Measurements from ENCODE around the gene PPP1R2B.
"Not testable (repeated sequence)": the region's sequence is repeated elsewhere in the genome, so short reads cannot be mapped to it uniquely, and the experiment has no call there.

Gene PPP1R2B

DNA sequence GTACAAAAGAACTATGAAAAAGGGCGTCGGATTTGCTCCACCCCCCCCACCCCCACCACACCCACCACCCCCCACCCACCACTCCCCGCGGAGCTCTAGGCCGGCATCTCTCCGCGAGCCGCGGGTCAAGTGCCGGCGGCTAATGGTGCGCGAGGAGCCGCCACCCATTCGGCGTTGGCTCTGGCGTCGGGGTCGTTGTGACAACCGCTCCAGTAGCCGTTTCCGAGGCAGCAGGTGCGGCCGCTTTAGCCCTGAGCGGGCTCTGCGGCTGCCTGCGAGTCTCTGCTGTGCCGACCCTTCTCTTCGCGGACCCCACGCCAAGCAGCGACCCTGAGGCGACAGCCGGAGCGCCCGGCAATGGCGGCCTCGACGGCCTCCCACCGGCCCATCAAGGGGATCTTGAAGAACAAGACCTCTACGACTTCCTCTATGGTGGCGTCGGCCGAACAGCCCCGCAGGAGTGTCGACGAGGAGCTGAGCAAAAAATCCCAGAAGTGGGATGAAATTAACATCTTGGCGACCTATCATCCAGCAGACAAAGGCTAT lies at the start of gene PPP1R2B:
Gene PPP1R2B, plus strand, starts transcription at position 90 of the 546 bp plus-strand sequence. Its CDS starts 268 bp downstream, at position 358.
- no peak for DNase-seq

DNA sequence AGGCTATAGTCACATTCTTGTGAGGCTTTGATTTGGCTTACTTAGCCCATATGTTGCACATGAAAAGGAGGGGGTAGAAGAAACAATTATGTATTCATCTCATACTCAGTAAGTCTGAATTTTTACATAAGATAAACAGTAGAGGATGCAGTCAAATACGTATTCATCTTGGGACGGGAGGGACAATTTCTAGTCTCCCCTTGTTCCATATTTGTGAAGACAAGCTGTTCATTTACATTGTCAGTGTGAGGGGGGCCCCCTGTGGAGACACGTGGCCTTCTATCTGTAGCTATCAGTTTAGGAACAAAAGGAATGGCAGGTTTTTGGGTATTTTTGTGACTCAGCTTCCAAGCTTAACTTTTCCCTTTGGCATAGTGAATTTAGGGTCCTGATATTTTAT lies 49.2 kb upstream of the PPP1R2B start:
- DNase-seq: no peak

DNA sequence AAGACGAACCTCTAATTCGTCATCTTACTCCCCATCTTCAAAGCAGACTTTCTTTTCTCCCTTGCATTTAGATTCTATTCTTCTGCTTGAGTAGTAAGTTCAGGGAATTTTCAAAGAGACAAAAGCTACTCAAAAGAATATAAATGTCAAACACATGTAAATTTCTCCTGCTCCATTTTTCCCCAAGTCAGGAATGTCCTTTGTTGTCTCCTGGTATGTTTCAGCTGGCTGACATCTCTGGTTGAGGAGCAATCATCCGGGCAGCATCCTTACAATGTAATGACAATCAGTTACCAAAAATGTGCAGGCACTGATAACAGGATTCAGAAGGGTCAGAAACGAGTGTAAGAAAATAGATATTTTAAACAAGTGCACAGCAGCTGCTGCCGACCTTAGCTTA lies 47.6 kb upstream of the PPP1R2B start:
- DNase-seq: no peak

DNA sequence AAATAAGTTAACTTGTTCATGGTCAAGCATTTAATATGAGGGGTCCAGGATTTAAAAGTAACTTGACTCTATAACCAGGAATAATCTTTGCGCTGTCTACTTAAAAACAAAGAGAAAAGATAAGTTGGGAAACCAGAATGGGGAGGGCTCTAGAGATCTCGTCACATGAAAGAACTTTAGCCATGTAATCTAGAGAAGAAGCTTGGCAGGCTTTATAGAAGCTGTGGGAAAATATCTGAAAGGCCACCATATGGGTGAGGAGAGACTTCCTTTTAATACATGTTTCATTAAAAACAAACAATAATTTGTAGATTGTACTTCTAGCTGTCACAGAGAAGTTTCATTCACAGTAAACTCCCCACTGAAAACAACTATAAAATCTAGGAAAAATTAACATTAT lies 46.7 kb upstream of the PPP1R2B start:
- no peak for DNase-seq

DNA sequence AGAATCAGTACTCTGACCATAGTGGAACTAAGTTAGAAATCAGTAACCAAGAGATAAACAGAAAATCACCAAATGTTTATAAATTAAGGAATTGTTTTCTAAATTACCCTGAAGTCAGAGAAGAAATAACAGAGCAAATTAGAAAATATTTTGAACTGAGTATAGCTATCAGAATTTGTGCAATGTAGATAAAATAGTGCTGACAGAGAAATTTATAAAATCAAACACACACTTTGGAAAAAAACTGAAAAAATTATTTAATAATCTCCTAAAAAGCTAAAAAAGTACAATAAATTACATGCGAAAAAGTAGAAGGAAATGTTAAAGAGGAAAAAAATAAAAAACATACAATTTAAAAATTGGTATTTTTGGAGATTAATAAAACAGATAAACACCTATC lies 37.1 kb upstream of the PPP1R2B start:
- DNase-seq: no peak

DNA sequence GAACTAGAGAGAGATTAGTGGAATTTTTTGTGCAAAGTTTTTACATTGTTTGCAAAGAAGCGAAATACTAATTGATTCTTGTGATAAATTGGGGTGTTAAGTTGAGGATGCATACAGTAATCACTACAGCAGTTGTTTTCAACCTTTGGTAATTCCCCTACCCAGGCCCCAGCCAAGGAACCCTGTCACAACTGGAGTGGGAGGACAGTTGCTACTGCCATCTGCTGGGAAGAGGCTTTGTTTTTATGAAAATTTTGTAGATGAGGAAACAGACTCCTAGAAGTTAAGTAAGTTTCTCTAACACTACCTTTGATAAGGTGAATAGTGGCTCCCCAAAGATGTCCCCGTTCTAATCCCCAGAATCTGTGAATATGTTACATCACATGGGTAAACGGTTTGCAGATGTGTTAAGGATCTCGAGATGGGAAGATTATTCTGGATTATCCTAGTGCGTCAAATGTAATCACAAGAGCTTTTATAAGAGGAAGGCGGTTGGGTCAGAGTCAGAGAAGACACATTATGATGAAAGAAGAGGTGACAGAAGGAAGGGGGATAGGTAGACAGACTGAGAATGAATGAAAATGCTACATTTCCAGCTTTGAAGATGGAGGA lies 34.0 kb upstream of the PPP1R2B start:
- DNase-seq: no peak

DNA sequence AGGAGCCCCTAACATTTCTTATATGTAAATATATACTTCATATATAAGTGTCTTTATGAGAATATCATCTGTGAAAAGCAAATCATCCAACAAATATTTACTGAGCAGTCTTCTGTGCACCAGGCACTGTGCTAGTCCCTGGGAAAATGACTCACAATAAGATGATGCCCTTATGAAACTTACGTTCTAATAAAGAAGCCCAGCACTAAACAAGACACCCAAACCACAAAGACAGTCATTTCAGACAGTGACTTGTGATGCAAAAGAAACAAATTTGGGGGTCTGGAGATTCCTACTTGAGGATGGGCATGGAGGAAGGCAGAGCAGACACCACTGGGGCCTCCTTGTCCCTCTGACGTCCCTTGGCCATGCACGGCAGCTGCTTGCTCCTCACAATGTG lies 30.6 kb upstream of the PPP1R2B start:
- no peak for DNase-seq

DNA sequence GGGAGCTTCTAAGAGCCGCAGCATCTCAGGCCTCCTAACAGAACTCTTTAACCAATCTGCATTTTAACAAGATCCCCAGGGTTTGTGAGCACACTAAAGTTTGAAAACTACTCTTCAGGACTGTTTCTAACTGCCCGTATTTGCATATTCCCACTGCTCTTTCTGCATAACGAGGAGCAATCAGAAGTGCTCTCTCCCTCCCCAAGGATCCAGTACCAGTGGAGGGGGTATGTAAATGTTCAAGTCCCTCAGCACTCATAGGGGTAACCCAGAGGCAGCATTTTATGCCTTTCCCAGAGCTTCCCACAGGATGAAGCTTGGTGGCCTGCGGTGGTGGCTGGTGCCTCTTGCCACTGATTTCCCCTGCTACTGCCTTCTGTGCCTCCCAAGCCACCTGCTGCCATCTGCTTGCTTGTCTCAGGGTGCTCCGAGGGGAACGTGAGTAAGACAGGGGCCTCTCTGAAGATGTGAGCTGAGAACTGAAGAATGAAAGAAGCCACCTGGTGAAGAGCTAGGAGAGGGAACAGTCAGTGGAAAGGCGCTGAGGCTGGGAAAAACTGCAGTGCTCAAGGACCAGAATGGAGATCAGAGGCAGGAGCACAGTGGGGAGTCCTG lies 30.0 kb upstream of the PPP1R2B start:
- DNase-seq: no peak

DNA sequence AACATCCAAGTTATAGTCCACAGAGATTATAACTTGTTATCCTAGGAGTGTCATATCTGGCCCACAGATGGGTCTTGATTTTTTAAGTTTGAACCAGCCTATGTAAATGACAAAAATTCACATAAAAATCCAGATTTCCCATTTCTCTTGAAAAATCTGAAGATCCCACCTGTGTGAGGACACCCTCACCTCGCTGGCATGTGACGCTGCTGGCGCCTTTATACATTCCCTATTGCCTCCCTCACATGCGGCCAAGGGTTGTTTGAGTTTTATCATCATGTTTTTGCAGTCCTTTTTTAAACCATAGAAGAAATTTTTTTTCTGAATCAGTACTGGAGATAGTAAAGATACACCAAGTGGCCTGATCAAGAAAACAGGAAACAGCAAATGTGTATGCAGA lies 25.9 kb upstream of the PPP1R2B start:
- DNase-seq: no peak

DNA sequence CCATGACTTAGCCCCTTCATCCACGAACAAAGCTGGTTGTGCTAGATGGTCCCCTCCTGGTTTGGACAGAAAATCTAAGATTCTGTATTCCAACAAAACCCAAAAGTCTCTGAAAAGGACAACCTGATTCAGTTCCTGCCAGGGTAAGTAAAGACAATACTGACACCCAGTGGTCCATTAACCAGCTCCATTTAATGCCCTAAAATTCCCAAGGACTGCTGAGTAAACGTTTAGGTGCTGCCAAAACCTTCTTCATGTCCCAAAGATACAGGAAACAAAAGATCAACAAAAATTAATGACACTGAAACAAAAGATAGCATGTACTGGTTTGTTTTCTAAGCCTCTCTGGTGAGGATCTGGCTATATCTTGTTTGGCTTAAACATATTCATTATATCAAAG lies 25.3 kb upstream of the PPP1R2B start:
- DNase-seq: no peak

DNA sequence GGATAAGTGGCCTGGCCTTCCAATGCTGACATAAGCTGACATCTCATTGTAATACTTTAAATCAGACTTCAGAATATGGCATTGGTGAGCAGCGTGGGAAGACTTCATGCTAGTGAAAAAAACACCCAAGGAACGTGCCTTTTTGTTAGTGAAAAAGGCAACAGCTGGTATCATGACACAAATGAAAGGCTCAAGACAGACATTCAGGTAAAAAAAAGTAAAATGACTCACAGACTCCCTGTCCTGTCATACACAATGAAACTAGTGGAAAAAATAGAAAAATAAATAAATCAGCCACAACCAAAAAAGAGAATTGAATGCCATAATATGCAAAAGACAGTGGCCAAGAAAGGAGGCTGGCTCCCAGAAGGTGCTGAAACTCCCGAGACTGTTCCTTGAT lies 24.4 kb upstream of the PPP1R2B start:
- no peak for DNase-seq

DNA sequence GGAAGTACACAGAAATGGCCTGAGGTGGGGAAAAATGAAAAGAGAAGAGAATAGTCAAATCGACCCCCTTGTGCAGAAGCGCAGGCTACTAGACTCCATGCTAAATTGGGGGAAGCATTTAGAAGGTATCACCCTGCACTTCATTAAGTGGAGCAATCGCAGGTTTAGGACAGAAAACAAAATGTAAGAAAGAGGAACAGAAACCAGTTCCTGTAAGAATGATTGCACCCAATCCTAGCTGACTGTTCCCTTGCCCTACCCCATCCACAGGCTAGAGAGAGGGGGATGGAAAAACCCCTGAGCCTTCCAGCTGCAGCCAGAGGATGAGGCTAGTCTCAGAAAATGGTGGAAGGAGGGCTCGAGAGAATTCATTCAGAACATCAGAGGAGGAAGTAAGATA lies 23.9 kb upstream of the PPP1R2B start:
- DNase-seq: no peak

DNA sequence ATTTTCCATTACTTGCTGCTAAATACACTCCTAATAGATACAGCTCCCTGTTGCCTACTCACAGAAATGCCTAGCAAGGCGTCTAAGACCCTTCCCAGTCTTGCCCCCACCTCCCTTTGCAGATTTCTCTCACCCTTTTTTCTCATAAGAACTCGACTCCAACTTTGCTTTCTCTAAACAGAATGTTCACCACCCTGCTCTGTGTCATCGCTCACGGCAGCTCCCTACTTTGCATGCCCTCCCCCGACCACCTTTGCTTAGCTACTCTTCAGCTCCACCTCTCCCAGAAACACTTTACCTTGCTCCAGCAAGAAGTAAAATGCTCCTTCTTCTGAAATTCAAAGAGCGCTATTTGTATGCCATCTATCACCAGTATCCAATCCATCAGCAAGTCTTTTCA lies 15.2 kb upstream of the PPP1R2B start:
- no peak for DNase-seq

DNA sequence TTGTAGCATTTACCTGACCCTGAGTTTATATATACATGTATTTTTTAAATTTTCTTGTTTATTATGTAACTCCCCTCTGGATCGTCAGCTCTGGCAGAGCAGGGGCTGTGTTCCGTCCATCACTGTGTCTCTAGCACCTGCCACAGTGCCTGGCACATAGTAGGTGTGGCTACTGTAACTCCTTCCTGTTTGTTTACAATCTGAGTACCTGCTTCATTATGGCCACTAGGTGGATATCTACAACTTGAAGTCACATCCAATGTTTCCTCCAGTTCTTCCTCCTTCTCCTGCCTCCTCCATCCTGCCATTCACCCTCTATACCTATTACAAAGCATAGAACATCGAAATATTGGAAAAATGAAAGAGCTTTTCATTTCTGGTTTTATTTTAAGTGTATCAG lies 14.2 kb upstream of the PPP1R2B start:
- DNase-seq: no peak

DNA sequence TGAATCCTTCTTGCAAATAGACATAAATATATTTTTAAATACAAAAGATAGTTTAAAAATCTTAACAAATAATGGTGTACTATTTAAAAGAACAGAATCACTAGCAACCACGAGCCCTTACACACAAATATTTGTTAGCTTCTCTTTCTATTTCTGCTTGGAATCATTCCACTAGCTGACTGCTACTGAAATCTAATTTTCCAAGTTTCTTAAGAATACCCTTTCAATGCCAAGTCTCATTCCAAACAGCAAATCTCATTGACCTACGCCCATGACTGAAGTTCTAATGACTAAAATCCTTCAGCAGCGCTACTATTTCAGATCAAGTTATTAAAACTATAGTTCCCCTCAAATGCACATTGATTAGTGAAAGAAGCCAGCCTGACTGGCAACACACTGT lies 13.2 kb upstream of the PPP1R2B start:
- no peak for DNase-seq

DNA sequence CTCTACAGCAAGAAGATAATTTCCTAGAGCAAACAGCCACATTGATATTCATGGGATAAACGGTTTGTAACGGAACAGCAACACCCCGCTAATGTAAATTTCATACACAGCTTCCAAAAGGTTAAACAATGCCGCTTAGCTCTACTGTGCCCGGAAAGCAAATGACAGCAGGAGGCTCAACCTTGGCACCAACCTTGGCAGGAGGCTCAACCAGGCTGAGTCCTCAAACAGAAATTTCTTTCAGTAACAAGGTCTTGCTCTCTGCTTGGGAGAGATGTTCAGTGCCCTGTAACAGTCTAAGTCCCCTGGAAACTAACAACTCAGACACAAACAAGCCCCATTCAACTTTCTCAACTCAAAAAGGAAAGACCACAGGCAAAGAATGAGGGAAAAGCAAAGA lies 11.1 kb upstream of the PPP1R2B start:
- DNase-seq: no peak

DNA sequence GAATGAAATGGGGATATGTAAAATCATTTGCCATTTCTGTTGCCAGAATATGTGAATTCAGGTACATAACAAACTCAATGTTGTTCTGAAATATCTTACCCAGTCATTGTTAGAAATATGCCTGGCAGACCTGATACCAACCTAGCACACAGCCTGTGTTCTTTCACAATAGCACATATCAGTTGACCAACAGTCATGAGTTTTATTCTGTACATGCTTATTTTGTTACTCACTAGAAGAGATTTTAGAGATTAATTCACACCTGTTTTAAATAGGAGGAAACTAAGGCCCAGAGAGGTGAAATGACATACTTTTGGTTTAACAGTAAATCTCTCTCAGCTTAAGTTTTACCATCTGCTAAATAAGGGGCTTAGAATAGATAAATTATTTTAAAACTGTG lies 8.4 kb upstream of the PPP1R2B start:
- no peak for DNase-seq

DNA sequence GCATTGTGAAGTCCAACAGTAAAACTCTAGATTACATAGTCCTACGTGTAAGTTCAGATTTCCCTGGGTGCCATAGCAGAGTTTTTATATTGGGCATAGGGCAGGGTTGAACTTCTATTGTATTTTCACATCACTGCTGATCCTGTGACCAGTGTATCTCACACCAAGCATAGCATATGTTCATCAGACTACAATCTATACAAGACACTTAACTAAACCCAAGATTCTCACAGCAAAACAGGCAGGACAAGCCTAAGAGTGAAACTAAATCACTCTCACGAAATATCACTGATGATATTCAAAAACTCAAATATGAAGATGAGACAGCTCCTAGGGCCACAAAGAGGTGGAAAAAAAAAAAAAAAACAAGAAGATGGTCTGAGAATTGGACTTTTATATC lies 3.2 kb upstream of the PPP1R2B start:
- DNase-seq: no peak

DNA sequence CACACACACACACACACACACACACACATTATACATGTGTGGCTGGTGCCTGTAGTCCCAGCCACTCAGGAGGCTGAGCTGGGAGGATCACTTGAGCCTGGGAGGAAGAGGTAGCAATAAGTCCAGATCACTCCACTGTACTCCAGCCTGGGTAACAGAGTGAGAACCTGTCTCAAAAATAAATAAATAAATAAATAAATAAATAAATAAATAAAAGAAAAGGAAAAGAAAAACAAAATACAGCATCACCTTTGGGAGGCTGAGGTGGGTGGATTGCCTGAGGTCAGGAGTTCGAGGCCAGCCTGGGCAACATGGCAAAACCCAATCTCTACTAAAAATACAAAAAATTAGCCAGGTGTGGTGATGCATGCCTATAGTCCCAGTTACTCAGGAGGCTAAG lies 1.6 kb upstream of the PPP1R2B start:
- DNase-seq: not testable (repeated sequence)

DNA sequence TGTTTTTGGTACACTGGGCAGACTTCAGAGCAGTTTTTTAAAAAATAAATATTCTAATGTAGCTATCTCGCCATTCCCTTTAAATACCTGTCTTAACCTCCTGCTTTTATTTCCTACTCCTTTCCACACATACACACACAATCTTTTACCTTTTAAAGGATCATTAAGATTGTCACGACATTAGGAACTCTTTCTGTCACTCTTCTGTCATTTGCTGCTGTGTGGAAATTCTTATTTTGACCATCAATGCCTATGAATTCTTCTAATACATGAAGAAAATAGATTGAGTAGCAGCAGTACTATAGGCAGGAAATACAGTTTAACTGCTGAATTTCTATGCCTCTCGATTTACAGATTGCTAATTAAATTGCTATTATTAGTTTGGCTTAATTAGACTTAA lies 1.8 kb downstream of the PPP1R2B start:
- no peak for DNase-seq

DNA sequence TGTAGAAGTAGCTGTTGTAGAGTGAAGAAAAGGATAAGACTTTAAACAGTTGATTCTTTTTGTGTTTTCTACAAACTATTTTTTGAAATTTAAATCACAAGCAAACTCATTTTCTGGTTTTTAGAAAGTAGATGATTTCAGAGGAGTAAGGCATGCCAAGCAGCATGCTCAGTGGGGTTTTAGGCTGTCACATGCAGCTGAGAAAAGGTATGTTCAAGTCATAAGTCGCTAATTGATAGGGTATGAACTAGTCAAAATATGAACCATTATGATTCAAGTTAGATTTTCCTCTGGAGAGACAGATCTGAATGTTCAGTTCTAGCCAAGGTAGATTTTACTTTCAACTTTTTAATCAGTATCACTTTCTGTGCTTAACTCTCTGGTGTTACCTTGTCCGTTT lies 3.0 kb downstream of the PPP1R2B start:
- not testable (repeated sequence) for DNase-seq

DNA sequence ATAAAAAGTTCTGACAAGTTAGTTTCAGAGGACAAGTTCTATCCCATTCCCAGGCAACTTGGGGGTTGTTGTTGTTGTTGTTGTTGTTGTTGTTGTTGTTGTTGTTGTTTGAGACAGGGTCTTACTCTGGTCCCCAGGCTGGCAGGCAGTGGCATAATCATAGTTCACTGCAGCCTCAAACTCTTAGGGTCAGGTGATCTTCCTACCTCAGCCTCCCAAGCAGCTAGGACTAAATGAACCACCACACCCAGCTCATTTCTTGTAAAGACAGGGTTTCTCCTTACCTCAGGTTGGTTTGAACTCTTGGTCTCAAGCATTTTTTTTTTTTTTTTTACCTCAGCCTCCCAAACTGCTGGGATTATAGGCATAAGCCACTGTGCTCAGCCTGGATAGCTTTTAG lies 15.3 kb downstream of the PPP1R2B start:
- no peak for DNase-seq

DNA sequence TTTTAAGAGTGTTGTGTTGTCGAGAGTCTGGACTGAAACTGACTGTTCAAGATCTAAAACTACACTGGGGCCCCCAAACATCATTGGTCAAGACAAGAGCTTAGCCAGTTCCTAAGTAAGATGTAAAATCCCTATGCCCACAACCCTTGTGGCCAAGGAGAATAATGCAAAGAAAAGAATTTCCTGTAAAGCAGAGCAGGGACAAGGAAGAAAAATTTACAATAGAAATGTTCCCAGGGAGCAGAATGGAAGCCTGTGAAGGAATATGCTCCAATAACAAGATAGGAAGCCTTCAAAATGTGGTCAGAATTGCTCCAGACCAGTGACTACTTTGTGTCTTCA lies 20.4 kb downstream of the PPP1R2B start:
- no peak for DNase-seq

DNA sequence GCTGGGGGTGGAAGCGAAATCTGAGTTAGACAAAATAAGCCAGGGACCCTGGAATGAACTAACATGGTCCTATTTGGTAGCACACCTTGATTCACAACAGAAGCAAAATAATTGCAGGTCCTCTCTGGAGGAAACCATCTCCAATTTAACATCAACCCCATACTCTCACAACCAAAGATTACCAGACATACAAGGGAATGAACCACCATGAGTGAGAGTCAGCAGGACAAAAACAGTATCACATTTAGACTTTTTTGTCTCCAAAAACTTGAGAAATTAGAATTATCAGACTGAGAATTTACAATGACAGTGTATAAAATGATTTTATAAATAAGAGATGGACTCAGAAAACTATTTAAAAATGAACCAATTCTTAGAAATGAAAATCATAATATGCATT lies 21.1 kb downstream of the PPP1R2B start:
- no peak for DNase-seq

DNA sequence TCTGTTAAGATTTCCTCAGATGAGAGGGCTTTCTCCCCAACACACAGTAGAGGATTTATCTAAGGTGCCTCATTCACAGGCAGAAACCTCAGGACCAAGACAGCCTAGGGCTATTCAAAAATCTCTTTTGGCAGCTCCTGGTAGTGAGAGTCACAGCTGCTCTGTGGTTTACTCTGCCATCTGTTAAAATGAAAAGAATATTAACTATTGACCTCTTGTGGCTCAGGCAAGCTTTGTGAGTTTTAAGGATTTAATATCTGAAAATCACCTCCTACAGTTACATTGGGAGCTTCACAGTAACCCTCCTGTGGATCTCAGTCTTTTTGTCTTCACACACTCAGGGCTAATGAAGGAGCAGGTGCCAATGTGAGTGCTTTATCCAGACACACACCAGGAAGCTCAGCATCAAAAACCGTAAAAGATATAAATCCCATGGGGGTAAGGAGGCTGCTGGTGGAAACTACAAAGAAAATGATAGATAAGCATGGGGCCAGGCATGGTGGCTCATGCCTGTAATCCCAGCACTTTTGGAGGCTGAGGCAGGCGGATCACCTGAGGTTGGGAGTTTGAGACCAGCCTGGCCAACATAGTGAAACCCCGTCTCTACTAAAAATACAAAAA lies 29.7 kb downstream of the PPP1R2B start:
- no peak for DNase-seq
